Neural cell (in vitro differentiated cells): ENCODE data around the gene CHPF2. TPM values are rescaled to one million over a fixed set of nuclear protein-coding genes. Genes with fewer than 3 reads are reported as not detected.

Source experiments
- H2AFZ ChIP-seq: fragments of 200-600, 300-800 bp; sonication (generic), shearing (Covaris generic); 2 replicates; pipeline ENCODE4 v1.6.0; 2014; ENCODE audit warnings: low read depth, mild to moderate bottlenecking, antibody characterized with exemption, low read length, moderate library complexity
- H3F3A ChIP-seq: fragments of 200-600 bp; shearing (Covaris generic); 2 replicates; pipeline ENCODE4 v1.6.1; 2016; ENCODE audit warnings: mild to moderate bottlenecking, moderate library complexity, mixed read lengths, antibody characterized with exemption, low read length; ENCODE audit not compliant: insufficient read depth, poor library complexity, severe bottlenecking
- H3K27ac ChIP-seq: fragments of 200-600, 300-800 bp; sonication (generic), shearing (Covaris generic); 2 replicates; pipeline ENCODE4 v1.5.1; 2014; ENCODE audit warnings: mild to moderate bottlenecking, low read length, moderate library complexity
- H3K27me3 ChIP-seq: fragments of 300-800, 200-600 bp; sonication (generic), shearing (Covaris generic); 2 replicates; pipeline ENCODE4 v1.6.0; 2014; ENCODE audit warnings: mild to moderate bottlenecking, low read depth, low read length, moderate library complexity; ENCODE audit not compliant: insufficient read depth
- H3K36me3 ChIP-seq: fragments of 300-800, 200-600 bp; sonication (generic), shearing (Covaris generic); 2 replicates; pipeline ENCODE4 v1.5.1; 2014; ENCODE audit warnings: mild to moderate bottlenecking, antibody characterized with exemption, low read length, moderate library complexity; ENCODE audit not compliant: insufficient read depth
- H3K4me2 ChIP-seq: fragments of 300-800, 200-600 bp; sonication (generic), shearing (Covaris generic); 2 replicates; pipeline ENCODE4 v1.6.0; 2014; ENCODE audit warnings: mild to moderate bottlenecking, low read length
- H3K4me3 ChIP-seq: fragments of 300-800, 200-600 bp; sonication (generic), shearing (Covaris generic); 2 replicates; pipeline ENCODE4 v1.5.1; 2014; ENCODE audit warnings: mild to moderate bottlenecking, low read length, moderate library complexity
- H3K79me2 ChIP-seq: fragments of 200-600 bp; shearing (Covaris generic); replicated peaks from 2 replicates; pipeline ENCODE4 v1.6.0; 2014; ENCODE audit warnings: mild to moderate bottlenecking, low read length, moderate library complexity; ENCODE audit not compliant: insufficient read depth
- H3K9ac ChIP-seq: fragments of 300-800, 200-600 bp; sonication (generic), shearing (Covaris generic); 2 replicates; pipeline ENCODE4 v1.6.1; 2016; ENCODE audit warnings: mild to moderate bottlenecking, low read length, mixed read lengths
- H3K9me2 ChIP-seq: fragments of 200-600 bp; shearing (Covaris generic); 2 replicates; pipeline ENCODE4 v1.6.1; 2016; ENCODE audit warnings: mild to moderate bottlenecking, low read length, mixed read lengths; ENCODE audit not compliant: insufficient read depth
- H3K9me3 ChIP-seq: fragments of 200-600, 300-800 bp; sonication (generic), shearing (Covaris generic); 2 replicates; pipeline ENCODE4 v1.6.1; 2016; ENCODE audit warnings: mild to moderate bottlenecking, mixed run types, low read length, moderate library complexity, mixed read lengths
- H4K20me1 ChIP-seq: fragments of 200-600 bp; shearing (Covaris generic); 2 replicates; pipeline ENCODE4 v1.6.1; 2016; ENCODE audit warnings: mild to moderate bottlenecking, mixed run types; ENCODE audit not compliant: insufficient read depth
- CTCF ChIP-seq: fragments of 450-650 bp; IDR thresholded peaks from 2 replicates; pipeline ENCODE4 v1.5.1; 2014; ENCODE audit warnings: antibody characterized with exemption, mild to moderate bottlenecking, moderate library complexity; ENCODE audit not compliant: poor library complexity, severe bottlenecking
- EP300 ChIP-seq: fragments of 450-650 bp; conservative IDR thresholded peaks from 2 replicates; pipeline ENCODE4 v1.6.1; 2014; ENCODE audit warnings: antibody characterized with exemption, mild to moderate bottlenecking, moderate library complexity; ENCODE audit not compliant: poor library complexity, severe bottlenecking
- EZH2 ChIP-seq: fragments of 200-600, 300-800 bp; shearing (Covaris generic), sonication (generic); IDR thresholded peaks from 2 replicates; pipeline ENCODE4 v1.6.1; 2014; ENCODE audit warnings: antibody characterized with exemption, low read length, borderline replicate concordance, mild to moderate bottlenecking; ENCODE audit not compliant: insufficient read depth, poor library complexity, severe bottlenecking
- MXI1 ChIP-seq: fragments of 450-650 bp; conservative IDR thresholded peaks from 2 replicates; pipeline ENCODE4 v1.6.1; 2014; ENCODE audit warnings: antibody characterized with exemption, mild to moderate bottlenecking; ENCODE audit not compliant: poor library complexity, severe bottlenecking
- POLR2AphosphoS5 ChIP-seq: IDR thresholded peaks from 2 replicates; pipeline ENCODE4 v1.6.1; 2012
- RAD21 ChIP-seq: fragments of 450-650 bp; conservative IDR thresholded peaks from 2 replicates; pipeline ENCODE4 v1.6.1; 2014; ENCODE audit warnings: antibody characterized with exemption, mild to moderate bottlenecking, moderate library complexity
- REST ChIP-seq: IDR thresholded peaks from 2 replicates; pipeline ENCODE4 v1.6.1; 2012; ENCODE audit warnings: borderline replicate concordance
- SMC3 ChIP-seq: fragments of 450-650 bp; conservative IDR thresholded peaks from 2 replicates; pipeline ENCODE4 v1.6.1; 2014; ENCODE audit warnings: antibody characterized with exemption, mild to moderate bottlenecking, moderate library complexity; ENCODE audit not compliant: poor library complexity
- TAF1 ChIP-seq: IDR thresholded peaks from 2 replicates; pipeline ENCODE4 v1.6.1; 2012; ENCODE audit warnings: low read depth
- polyA plus RNA-seq: library from polyadenylated mRNA; depleted of rRNA; stranded (reverse); fragments of >200 nt; gene quantifications from 2 replicates; pipeline ENCODE4 v1.2.3, GENCODE V29; 2014

CHPF2 gene
- polyA plus RNA-seq, 1 donor from 2014 or later = 22.5 TPM

GRCh38 chr7:151191544-151191943 lies 40.7 kb upstream of the CHPF2 start:
- TF ChIP-seq MXI1 (no peak), EZH2 (no peak), EP300 (no peak), CTCF (no peak), POLR2AphosphoS5 (no peak)
- H3K9me2 ChIP-seq = no peaks in the 10 kb centered on the region
- no peaks in the 10 kb centered on the region for H3K27me3 ChIP-seq

GRCh38 chr7:151192002-151192539 lies 40.2 kb upstream of the CHPF2 start:
- H3K9me3 ChIP-seq = no peaks in the 10 kb centered on the region
- TF ChIP-seq POLR2AphosphoS5 (no peak), CTCF (no peak), REST (no peak), TAF1 (no peak), EZH2 (no peak), MXI1 (no peak), RAD21 (no peak), SMC3 (no peak), EP300 (no peak)
- no peaks in the 10 kb centered on the region for H3K27me3 ChIP-seq
- no peak overlapping the region for H2AFZ ChIP-seq
- H3K4me2 ChIP-seq = no peak overlapping the region
- H3K36me3 ChIP-seq = no peaks in the 10 kb centered on the region
- H3K79me2 ChIP-seq = no peaks in the 10 kb centered on the region
- H3F3A ChIP-seq = no peaks in the 10 kb centered on the region
- no peak overlapping the region for H3K27ac ChIP-seq
- no peaks in the 10 kb centered on the region for H3K9me2 ChIP-seq
- H4K20me1 ChIP-seq = no peaks in the 10 kb centered on the region
- H3K4me3 ChIP-seq = no peak overlapping the region
- H3K9ac ChIP-seq = no peak overlapping the region

More at GRCh38 chr7:151191544-151191943, 40.7 kb upstream of the CHPF2 start:
- Histone ChIP-seq H3K9ac (no peak overlapping the region), H4K20me1 (no peaks in the 10 kb centered on the region), H3K27ac (no peak overlapping the region), H3K79me2 (no peaks in the 10 kb centered on the region), H3K9me3 (no peaks in the 10 kb centered on the region), H2AFZ (no peak overlapping the region), H3K36me3 (no peaks in the 10 kb centered on the region), H3F3A (no peaks in the 10 kb centered on the region), H3K4me2 (no peak overlapping the region), H3K4me3 (no peak overlapping the region)
